ENCODE results near the gene TERF2IP.

The TERF2IP gene

GRCh38 chr16:75647492-75648264 lies at the start of gene TERF2IP, which contains the start of gene KARS1:
Gene TERF2IP (plus strand): TSS chr16:75647773. CDS start chr16:75647883, 110 bp downstream.
Gene KARS1 (minus strand): TSS chr16:75647665. CDS start chr16:75647639, 26 bp downstream.
- Histone ChIP-seq H3K4me3 (ENCODE audit: low read length) (peak within 1 kb of the TSS; percentile 89), H2AFZ (ENCODE audit: low read length) (peak within 1 kb of the TSS; percentile 61), H3K9ac (ENCODE audit: low read length) (peak within 1 kb of the TSS; percentile 89), H3K27ac (ENCODE audit: low read length) (peak within 1 kb of the TSS; percentile 83), H3K27me3 (replicated peaks; ENCODE audit: insufficient read depth, low read length) (no peaks in the 10 kb centered on the region), H3K9me2 (replicated peaks; ENCODE audit: insufficient read depth, low read length) (no peaks in the 10 kb centered on the region), H3K4me2 (ENCODE audit: low read depth, low read length) (peak within 1 kb of the TSS; percentile 73), H3K9me3 (replicated peaks; ENCODE audit: insufficient read depth, low read length) (no peaks in the 10 kb centered on the region), H3K4me1 (ENCODE audit: low read length) (peaks cover 17% of the 10 kb centered on the region), H3K36me3 (replicated peaks; ENCODE audit: insufficient read depth, low read length) (no peaks in the 10 kb centered on the region), H4K20me1 (ENCODE audit: insufficient read depth, low read length) (peaks cover 7% of the 10 kb centered on the region; the same call in 1 of the 2 replicates), H3F3A (ENCODE audit: insufficient read depth, low read length) (no peaks in the 10 kb centered on the region), H3K79me2 (ENCODE audit: low read length) (peaks cover 93% of the 10 kb centered on the region)
- TF ChIP-seq CTCF (IDR thresholded peaks at IDR 0.05; ENCODE audit: low read length) = no peak
- TF ChIP-seq EZH2 (optimal IDR thresholded peaks at IDR 0.05; ENCODE audit: low read depth, low read length) = no peak
- TF ChIP-seq EZH2phosphoT487 (IDR thresholded peaks at IDR 0.05; ENCODE audit: low read length) = no peak
- DNase-seq = peak; percentile 88

GRCh38 chr16:75599452-75600277 lies 47.9 kb upstream of the TERF2IP start:
- Histone ChIP-seq H3K9me2 (replicated peaks; ENCODE audit: insufficient read depth, low read length) (no peaks in the 10 kb centered on the region), H3K36me3 (replicated peaks; ENCODE audit: insufficient read depth, low read length) (no peaks in the 10 kb centered on the region), H3K4me1 (ENCODE audit: low read length) (no peaks in the 10 kb centered on the region), H3F3A (ENCODE audit: insufficient read depth, low read length) (no peaks in the 10 kb centered on the region), H3K79me2 (ENCODE audit: low read length) (no peaks in the 10 kb centered on the region), H3K9me3 (replicated peaks; ENCODE audit: insufficient read depth, low read length) (no peaks in the 10 kb centered on the region), H3K27ac (ENCODE audit: low read length) (no peak overlapping the region), H3K4me3 (ENCODE audit: low read length) (no peak overlapping the region), H2AFZ (ENCODE audit: low read length) (no peak overlapping the region), H3K4me2 (ENCODE audit: low read depth, low read length) (no peak overlapping the region), H3K27me3 (replicated peaks; ENCODE audit: insufficient read depth, low read length) (no peaks in the 10 kb centered on the region), H3K9ac (ENCODE audit: low read length) (no peak overlapping the region), H4K20me1 (ENCODE audit: insufficient read depth, low read length) (no peaks in the 10 kb centered on the region)
- DNase-seq = no peak
- TF ChIP-seq EZH2phosphoT487 (IDR thresholded peaks at IDR 0.05; ENCODE audit: low read length) = no peak
- TF ChIP-seq CTCF (IDR thresholded peaks at IDR 0.05; ENCODE audit: low read length) = no peak
- TF ChIP-seq EZH2 (optimal IDR thresholded peaks at IDR 0.05; ENCODE audit: low read depth, low read length) = no peak

- H3K4me3 ChIP-seq (ENCODE audit: low read length) = no peak overlapping the region
- no peaks in the 10 kb centered on the region for H3K9me3 ChIP-seq (replicated peaks; ENCODE audit: insufficient read depth, low read length)
- H3K27me3 ChIP-seq (replicated peaks; ENCODE audit: insufficient read depth, low read length) = no peaks in the 10 kb centered on the region
- DNase-seq = no peak
- TF ChIP-seq EZH2phosphoT487 (IDR thresholded peaks at IDR 0.05; ENCODE audit: low read length) (no peak), EZH2 (optimal IDR thresholded peaks at IDR 0.05; ENCODE audit: low read depth, low read length) (no peak), CTCF (IDR thresholded peaks at IDR 0.05; ENCODE audit: low read length) (no peak)
- H3F3A ChIP-seq (ENCODE audit: insufficient read depth, low read length) = no peaks in the 10 kb centered on the region
- H2AFZ ChIP-seq (ENCODE audit: low read length) = no peak overlapping the region
- no peaks in the 10 kb centered on the region for H4K20me1 ChIP-seq (ENCODE audit: insufficient read depth, low read length)
- H3K4me2 ChIP-seq (ENCODE audit: low read depth, low read length) = no peak overlapping the region
- H3K36me3 ChIP-seq (replicated peaks; ENCODE audit: insufficient read depth, low read length) = no peaks in the 10 kb centered on the region
- no peaks in the 10 kb centered on the region for H3K79me2 ChIP-seq (ENCODE audit: low read length)
- no peak overlapping the region for H3K27ac ChIP-seq (ENCODE audit: low read length)
- no peaks in the 10 kb centered on the region for H3K9me2 ChIP-seq (replicated peaks; ENCODE audit: insufficient read depth, low read length)
- no peak overlapping the region for H3K9ac ChIP-seq (ENCODE audit: low read length)
- H3K4me1 ChIP-seq (ENCODE audit: low read length) = no peaks in the 10 kb centered on the region
Observed at GRCh38 chr16:75603241-75603640, 44.3 kb upstream of the TERF2IP start.
